A549 treated with GW870086 at 1 μM for 4 hours (cell line): ENCODE data around the gene OLFM3. TPM values are rescaled to one million over a fixed set of nuclear protein-coding genes. Genes with fewer than 3 reads are reported as not detected.

Experiments
- total RNA-seq: library from RNA; stranded (reverse); fragments of 200-300 nt; extraction: Qiagen RNA extraction; gene quantifications from 5 replicates; pipeline ENCODE4 v1.2.3, GENCODE V29; 2022; ENCODE audit warnings: low read depth

The OLFM3 gene
- total RNA-seq = not detected in 5 replicates

DNA sequence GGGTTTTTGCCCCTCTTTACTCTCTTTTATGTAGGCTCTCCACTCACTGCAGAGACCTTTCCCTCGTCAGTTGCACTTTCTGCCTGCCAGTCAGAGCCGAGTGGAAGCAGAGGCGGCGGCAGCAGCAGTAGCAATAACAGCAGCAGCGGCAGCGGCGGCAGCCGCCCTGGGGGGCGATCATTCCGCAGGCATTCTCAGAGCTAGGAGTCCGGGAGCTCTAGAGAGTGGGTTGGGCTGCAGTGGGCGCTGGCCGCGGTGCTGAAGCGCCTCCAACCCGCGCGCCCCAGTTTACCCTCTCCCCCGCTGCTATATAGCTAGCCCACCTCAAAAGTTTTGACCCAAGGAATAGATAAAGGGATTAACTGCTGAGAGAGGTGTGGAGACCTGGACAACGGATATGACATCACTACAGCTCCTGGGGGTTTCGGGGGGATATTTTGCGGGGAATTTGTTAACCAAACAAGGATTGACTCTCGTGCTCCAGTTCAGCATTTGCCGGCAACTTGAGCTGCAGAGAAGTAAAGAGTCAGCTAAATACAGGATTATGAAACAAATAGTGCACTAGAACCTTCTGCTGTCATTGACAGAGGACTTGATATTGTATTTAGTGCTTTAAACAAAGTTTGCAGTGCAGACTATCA is at the start of gene OLFM3:
Gene OLFM3 (minus strand): TSS at position 102 of the 641 bp plus-strand sequence.

